DMS53 treated with DMSO at 0.1 percent for 48 hours (cell line): ENCODE measurements around the gene SGSH.

ENCODE experiments used
- DNase-seq: peaks from one replicate; lab custom pipeline; 2025; ENCODE audit not compliant: unreplicated experiment; lab: John Stamatoyannopoulos, UW

Gene SGSH

GRCh38 chr17:80187090-80187489 lies 33.0 kb downstream of the SGSH start:
- DNase-seq: no peak

- no peak for DNase-seq
These were observed 34.2 kb downstream of the SGSH start for GRCh38 chr17:80185968-80186367.

GRCh38 chr17:80184423-80184714 lies 35.8 kb downstream of the SGSH start:
- DNase-seq: no peak

GRCh38 chr17:80183581-80184422 lies 36.3 kb downstream of the SGSH start:
- DNase-seq: no peak

GRCh38 chr17:80182845-80183223 lies 37.3 kb downstream of the SGSH start:
- DNase-seq: no peak

GRCh38 chr17:80182118-80182844 lies 37.9 kb downstream of the SGSH start:
- DNase-seq: no peak

GRCh38 chr17:80181431-80181830 lies 38.7 kb downstream of the SGSH start:
- DNase-seq: no peak

- DNase-seq: no peak
These were observed 39.9 kb downstream of the SGSH start for GRCh38 chr17:80180192-80180591.

- no peak for DNase-seq
These were observed 42.0 kb downstream of the SGSH start for GRCh38 chr17:80177986-80178595.

GRCh38 chr17:80176757-80177156 lies 43.4 kb downstream of the SGSH start:
- DNase-seq: no peak

- DNase-seq: no peak
These were observed 46.2 kb downstream of the SGSH start for GRCh38 chr17:80173916-80174315.

- no peak for DNase-seq
These were observed 47.0 kb downstream of the SGSH start for GRCh38 chr17:80173126-80173525.

GRCh38 chr17:80171681-80172080 lies 48.5 kb downstream of the SGSH start:
- no peak for DNase-seq

GRCh38 chr17:80169784-80170500 lies 50.2 kb downstream of the SGSH start, which contains the start of gene CARD14:
Gene CARD14, plus strand, starts transcription at chr17:80170030. Its CDS starts 11,409 bp downstream, at chr17:80181439.
- DNase-seq: peak; percentile 90

GRCh38 chr17:80169107-80169506 lies 51.0 kb downstream of the SGSH start:
- no peak for DNase-seq

- no peak for DNase-seq
These were observed 51.8 kb downstream of the SGSH start for GRCh38 chr17:80168371-80168770.

GRCh38 chr17:80166446-80166845 lies 53.7 kb downstream of the SGSH start:
- DNase-seq: no peak

GRCh38 chr17:80164185-80164584 lies 55.9 kb downstream of the SGSH start:
- DNase-seq: no peak

- DNase-seq: no peak
These were observed 56.8 kb downstream of the SGSH start for GRCh38 chr17:80163336-80163735.

GRCh38 chr17:80160536-80160935 lies 59.6 kb downstream of the SGSH start:
- no peak for DNase-seq
